HepG2 (cell line): ENCODE measurements around the gene MTURN. TPM values are rescaled to one million over a fixed set of nuclear protein-coding genes. Genes with fewer than 3 reads are reported as not detected.

Experiments used
- ARID4A ChIP-seq: sonication (generic); formaldehyde crosslinking; IDR thresholded peaks from 2 replicates; pipeline ENCODE4 v1.5.0; 2020; ENCODE audit warnings: mild to moderate bottlenecking, missing genetic modification reagents, borderline replicate concordance
- CCDC6 ChIP-seq: sonication (generic); formaldehyde crosslinking; IDR thresholded peaks from 2 replicates; pipeline ENCODE4 v1.8.1; 2022; ENCODE audit warnings: mild to moderate bottlenecking, missing genetic modification reagents, moderate library complexity
- GMEB1 ChIP-seq: sonication (generic); formaldehyde crosslinking; IDR thresholded peaks from 2 replicates; pipeline ENCODE4 v1.5.1; 2020; ENCODE audit warnings: missing genetic modification reagents, mild to moderate bottlenecking, borderline replicate concordance
- HDAC1 ChIP-seq: sonication (generic); formaldehyde crosslinking; IDR thresholded peaks from 2 replicates; pipeline ENCODE4 v1.5.1; 2020; ENCODE audit warnings: mild to moderate bottlenecking, missing genetic modification reagents
- HNRNPL ChIP-seq: fragments of 200-400 bp; formaldehyde crosslinking; IDR thresholded peaks from 2 replicates; pipeline ENCODE4 v1.6.1; 2017; ENCODE audit warnings: mild to moderate bottlenecking, low read depth, low read length
- HOXD1 ChIP-seq: sonication (generic); formaldehyde crosslinking; IDR thresholded peaks from 2 replicates; pipeline ENCODE4 v1.5.0; 2020; ENCODE audit warnings: missing genetic modification reagents
- MXD1 ChIP-seq: sonication (generic); formaldehyde crosslinking; IDR thresholded peaks from 2 replicates; pipeline ENCODE4 v1.4.0; 2020; ENCODE audit warnings: mild to moderate bottlenecking, missing genetic modification reagents
- MYC ChIP-seq: sonication (generic); formaldehyde crosslinking; IDR thresholded peaks from 2 replicates; pipeline ENCODE4 v1.9.0; 2021; ENCODE audit warnings: missing genetic modification reagents, borderline replicate concordance
- SMAD1 ChIP-seq: sonication (generic); formaldehyde crosslinking; IDR thresholded peaks from 2 replicates; pipeline ENCODE4 v1.4.0; 2020; ENCODE audit warnings: missing genetic modification reagents, low read depth, mild to moderate bottlenecking, borderline replicate concordance
- SNAPC5 ChIP-seq: sonication (generic); formaldehyde crosslinking; IDR thresholded peaks from 2 replicates; pipeline ENCODE4 v1.8.1; 2023; ENCODE audit warnings: mild to moderate bottlenecking, missing genetic modification reagents, borderline replicate concordance
- SP4 ChIP-seq: sonication (generic); formaldehyde crosslinking; IDR thresholded peaks from 2 replicates; pipeline ENCODE4 v1.8.1; 2023; ENCODE audit warnings: mild to moderate bottlenecking, missing genetic modification reagents
- STAT6 ChIP-seq: sonication (generic); formaldehyde crosslinking; IDR thresholded peaks from 2 replicates; pipeline ENCODE4 v1.4.0; 2020; ENCODE audit warnings: missing genetic modification reagents, mild to moderate bottlenecking, borderline replicate concordance
- TFDP1 ChIP-seq: IDR thresholded peaks from 2 replicates; pipeline ENCODE4 v1.6.1; 2016; ENCODE audit warnings: missing compliant biosample characterization, missing genetic modification reagents, borderline replicate concordance
- ZNF234 ChIP-seq: sonication (generic); formaldehyde crosslinking; conservative IDR thresholded peaks from 2 replicates; pipeline ENCODE4 v1.5.1; 2020; ENCODE audit warnings: mild to moderate bottlenecking, missing genetic modification reagents
- ZNF747 ChIP-seq: sonication (generic); formaldehyde crosslinking; IDR thresholded peaks from 2 replicates; pipeline ENCODE4 v1.8.1; 2023; ENCODE audit warnings: missing genetic modification reagents, mild to moderate bottlenecking, borderline replicate concordance
- ZNF776 ChIP-seq: sonication (generic); formaldehyde crosslinking; IDR thresholded peaks from 2 replicates; pipeline ENCODE4 v1.4.0; 2020; ENCODE audit warnings: mild to moderate bottlenecking, missing genetic modification reagents
- polyA plus RNA-seq, 8 experiments: library from polyadenylated mRNA; depleted of rRNA in 3 of 8; stranded (reverse) in 7 of 8; unstranded in 1 of 8; fragments of >200 nt; fragmentation: Illumina TruSeq in 4 of 8; extraction: Trizol in 4 of 8; gene quantifications; 2 replicates each; pipeline versions ENCODE4 v1.2.1 to v1.2.3, GENCODE V29; 2011 to 2016; ENCODE audit warnings: low read depth in 4 of 8, missing spikeins in 1 of 8, mixed read lengths in 1 of 8; ENCODE audit not compliant: insufficient read depth in 1 of 8
- total RNA-seq, 5 experiments: library from RNA; depleted of rRNA; stranded (reverse); fragments of >200 nt; fragmentation: Illumina TruSeq; extraction: Trizol; gene quantifications; 2 replicates each; pipeline ENCODE4 v1.2.3, GENCODE V29; 2016; ENCODE audit warnings: low read depth in 1 of 5

The MTURN gene
- total and polyA plus RNA-seq, 2 of the 13 experiments (the other 11 are each of a cell fraction or from before 2014, with no cell fraction given): 5.7 to 7.2 TPM

GRCh38 chr7:30135301-30136116, 723 bp downstream of the MTURN start (continued):
- TF ChIP-seq GMEB1 (CRISPR knock-in tag): 0 out of 2 replicates have a peak, but pooled peaks have one; percentile 32
- 0 out of 2 replicates have a peak, but pooled peaks have one; percentile 42 for TF ChIP-seq SNAPC5 (CRISPR knock-in tag)
- TF ChIP-seq ARID4A (CRISPR knock-in tag): peak; percentile 54; the same call in 1 of the 2 replicates
- TF ChIP-seq STAT6 (CRISPR knock-in tag): no peak
- TF ChIP-seq MYC (CRISPR knock-in tag): peak; percentile 67; the same call in 1 of the 2 replicates
- TF ChIP-seq HDAC1 (CRISPR knock-in tag): peak; percentile 48; the same call in 1 of the 2 replicates
- 0 out of 2 replicates have a peak, but pooled peaks have one; percentile 14 for TF ChIP-seq ZNF747
- TF ChIP-seq SP4 (CRISPR knock-in tag): peak; percentile 11; the same call in 1 of the 2 replicates
- peak; percentile 62; the same call in 1 of the 2 replicates for TF ChIP-seq TFDP1
- no peak for TF ChIP-seq HOXD1 (CRISPR knock-in tag)
- no peak for TF ChIP-seq ZNF234 (CRISPR knock-in tag)
- 0 out of 2 replicates have a peak, but pooled peaks have one; percentile 36 for TF ChIP-seq ZNF776
- no peak; the same call in 1 of the 2 replicates for TF ChIP-seq SMAD1
- peak; percentile 30; the same call in 1 of the 2 replicates for TF ChIP-seq CCDC6
- TF ChIP-seq MXD1 (CRISPR knock-in tag): 0 out of 2 replicates have a peak, but pooled peaks have one; percentile 53
- peak; percentile 61; the same call in 1 of the 2 replicates for TF ChIP-seq HNRNPL
